ENCODE measurements around the gene DDX4. TPM values are rescaled to one million over a fixed set of nuclear protein-coding genes. Genes with fewer than 3 reads are reported as not detected.
A peak's percentile ranks its signal among the peaks of the same experiment; 100 is the strongest.
"Not testable (repeated sequence)": the region's sequence is repeated elsewhere in the genome, so short reads cannot be mapped to it uniquely, and the experiment has no call there.

Gene DDX4
- total and polyA plus RNA-seq, 2 donors: 0.57 TPM

GRCh38 chr5:55771175-55771655 lies 33.4 kb downstream of the DDX4 start:
- no peak overlapping the region for H3K27ac ChIP-seq (ENCODE audit: low read depth in 1 of 2, low read length in 1 of 2)
- no peaks in the 10 kb centered on the region for H3K36me3 ChIP-seq (ENCODE audit: control insufficient read depth in 2 of 2, insufficient read depth in 2 of 2, low read length in 1 of 2)
- no peaks in the 10 kb centered on the region for H3K27me3 ChIP-seq (ENCODE audit: control insufficient read depth in 2 of 2, insufficient read depth in 1 of 2, low read length in 1 of 2)
- whole genome bisulfite sequencing: 98% methylated on average over 2 of the region's 2 CpGs
- no peaks in the 10 kb centered on the region for H3K9me3 ChIP-seq (ENCODE audit: control insufficient read depth in 2 of 2, insufficient read depth in 1 of 2, low read length in 1 of 2)
- no peak for DNase-seq (ENCODE audit: low read depth in 6 of 9, low spot score in 9 of 9)
- H3K4me1 ChIP-seq (ENCODE audit: control insufficient read depth in 2 of 2, insufficient read depth in 2 of 2, low read length in 2 of 2): no peaks in the 10 kb centered on the region
- H3K4me3 ChIP-seq (ENCODE audit: low read length in 2 of 2): no peak overlapping the region

DNA sequence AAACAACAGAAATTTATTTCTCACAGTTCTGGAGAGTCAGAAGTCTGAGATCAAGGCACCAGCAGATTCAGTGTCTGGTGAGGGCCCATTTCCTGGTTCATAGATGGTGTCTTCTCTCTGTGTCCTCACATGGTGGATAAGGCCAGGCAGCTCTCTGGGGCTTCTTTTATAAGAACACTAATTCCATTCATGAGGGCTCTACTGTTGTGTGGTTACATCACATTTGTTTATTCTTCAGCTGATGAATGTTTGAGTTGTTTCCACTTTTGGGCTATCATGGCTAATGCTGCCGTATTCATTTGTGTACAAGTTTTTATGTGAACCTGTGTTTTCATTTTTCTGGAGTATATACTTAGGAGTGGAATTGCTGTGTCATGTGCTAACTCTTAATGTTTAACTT lies 35.2 kb downstream of the DDX4 start:
- peak in 1 of 9 donors; percentile 10 for DNase-seq (ENCODE audit: low read depth in 6 of 9, low spot score in 9 of 9)
- Histone ChIP-seq H3K27me3 (ENCODE audit: control insufficient read depth in 2 of 2, insufficient read depth in 1 of 2, low read length in 1 of 2) (no peaks in the 10 kb centered on the region), H3K4me3 (ENCODE audit: low read length in 2 of 2) (no peak overlapping the region), H3K4me1 (ENCODE audit: control insufficient read depth in 2 of 2, insufficient read depth in 2 of 2, low read length in 2 of 2) (no peaks in the 10 kb centered on the region), H3K9me3 (ENCODE audit: control insufficient read depth in 2 of 2, insufficient read depth in 1 of 2, low read length in 1 of 2) (no peaks in the 10 kb centered on the region), H3K27ac (ENCODE audit: low read depth in 1 of 2, low read length in 1 of 2) (no peak overlapping the region), H3K36me3 (ENCODE audit: control insufficient read depth in 2 of 2, insufficient read depth in 2 of 2, low read length in 1 of 2) (no peaks in the 10 kb centered on the region)
- WGBS: 99% methylated on average over 1 of the region's 1 CpG

DNA sequence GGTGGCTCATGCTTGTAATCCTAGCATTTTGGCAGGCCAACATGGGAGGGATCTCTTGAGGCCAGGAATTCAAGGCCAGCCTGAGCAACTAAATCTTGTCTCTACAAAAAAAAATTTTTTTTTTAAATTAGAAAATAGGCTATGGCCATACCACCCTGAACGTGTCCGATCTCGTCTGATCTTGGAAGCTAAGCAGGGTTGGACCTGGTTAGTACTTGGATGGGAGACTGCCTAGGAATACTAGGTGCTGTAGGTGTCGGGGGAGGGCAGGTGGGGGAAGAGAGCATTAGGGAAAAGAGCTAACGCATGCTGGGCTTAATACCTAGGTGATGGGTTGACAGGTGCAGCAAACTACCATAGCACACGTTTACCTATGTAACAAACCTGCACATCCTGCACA lies 39.5 kb downstream of the DDX4 start:
- no peak for DNase-seq (ENCODE audit: low read depth in 6 of 9, low spot score in 9 of 9)
- Histone ChIP-seq H3K4me1 (ENCODE audit: control insufficient read depth in 2 of 2, insufficient read depth in 2 of 2, low read length in 2 of 2) (no peaks in the 10 kb centered on the region), H3K4me3 (ENCODE audit: low read length in 2 of 2) (no peak overlapping the region), H3K27ac (ENCODE audit: low read depth in 1 of 2, low read length in 1 of 2) (no peak overlapping the region), H3K27me3 (ENCODE audit: control insufficient read depth in 2 of 2, insufficient read depth in 1 of 2, low read length in 1 of 2) (no peaks in the 10 kb centered on the region), H3K36me3 (ENCODE audit: control insufficient read depth in 2 of 2, insufficient read depth in 2 of 2, low read length in 1 of 2) (no peaks in the 10 kb centered on the region), H3K9me3 (ENCODE audit: control insufficient read depth in 2 of 2, insufficient read depth in 1 of 2, low read length in 1 of 2) (no peaks in the 10 kb centered on the region)
- WGBS: 96% methylated on average over 6 of the region's 6 CpGs

GRCh38 chr5:55800924-55801323 lies 63.1 kb downstream of the DDX4 start:
- Histone ChIP-seq H3K9me3 (ENCODE audit: control insufficient read depth in 2 of 2, insufficient read depth in 1 of 2, low read length in 1 of 2) (no peaks in the 10 kb centered on the region), H3K4me1 (ENCODE audit: control insufficient read depth in 2 of 2, insufficient read depth in 2 of 2, low read length in 2 of 2) (no peaks in the 10 kb centered on the region), H3K27me3 (ENCODE audit: control insufficient read depth in 2 of 2, insufficient read depth in 1 of 2, low read length in 1 of 2) (no peaks in the 10 kb centered on the region), H3K36me3 (ENCODE audit: control insufficient read depth in 2 of 2, insufficient read depth in 2 of 2, low read length in 1 of 2) (no peaks in the 10 kb centered on the region), H3K27ac (ENCODE audit: low read depth in 1 of 2, low read length in 1 of 2) (no peak overlapping the region), H3K4me3 (ENCODE audit: low read length in 2 of 2) (no peak overlapping the region)
- DNase-seq (ENCODE audit: low read depth in 6 of 9, low spot score in 9 of 9): peak in 1 of 9 donors; percentile 9
- 54% methylated on average over 6 of the region's 6 CpGs for WGBS

DNA sequence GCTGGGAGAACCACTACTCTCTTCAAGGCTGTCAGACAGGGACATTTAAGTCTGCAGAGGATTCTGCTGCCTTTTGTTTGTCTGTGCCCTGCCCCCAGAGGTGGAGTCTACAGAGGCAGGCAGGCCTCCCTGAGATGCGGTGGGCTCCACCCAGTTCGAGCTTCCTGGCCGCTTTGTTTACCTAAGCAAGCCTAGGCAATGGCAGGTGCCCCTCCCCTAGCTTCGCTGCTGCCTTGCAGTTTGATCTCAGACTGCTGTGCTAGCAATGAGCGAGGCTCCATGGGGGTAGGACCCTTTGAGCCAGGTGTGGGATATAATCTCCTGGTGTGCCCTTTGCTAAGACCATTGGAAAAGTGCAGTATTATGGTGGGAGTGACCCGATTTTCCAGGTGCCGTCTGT lies 71.0 kb downstream of the DDX4 start:
- H3K36me3 ChIP-seq (ENCODE audit: control insufficient read depth in 2 of 2, insufficient read depth in 2 of 2, low read length in 1 of 2); H3K9me3 ChIP-seq (ENCODE audit: control insufficient read depth in 2 of 2, insufficient read depth in 1 of 2, low read length in 1 of 2); H3K4me1 ChIP-seq (ENCODE audit: control insufficient read depth in 2 of 2, insufficient read depth in 2 of 2, low read length in 2 of 2); H3K4me3 ChIP-seq (ENCODE audit: low read length in 2 of 2); H3K27ac ChIP-seq (ENCODE audit: low read depth in 1 of 2, low read length in 1 of 2); H3K27me3 ChIP-seq (ENCODE audit: control insufficient read depth in 2 of 2, insufficient read depth in 1 of 2, low read length in 1 of 2); DNase-seq (ENCODE audit: low read depth in 6 of 9, low spot score in 9 of 9): not testable (repeated sequence)
- 85% methylated on average over 7 of the region's 7 CpGs for WGBS

DNA sequence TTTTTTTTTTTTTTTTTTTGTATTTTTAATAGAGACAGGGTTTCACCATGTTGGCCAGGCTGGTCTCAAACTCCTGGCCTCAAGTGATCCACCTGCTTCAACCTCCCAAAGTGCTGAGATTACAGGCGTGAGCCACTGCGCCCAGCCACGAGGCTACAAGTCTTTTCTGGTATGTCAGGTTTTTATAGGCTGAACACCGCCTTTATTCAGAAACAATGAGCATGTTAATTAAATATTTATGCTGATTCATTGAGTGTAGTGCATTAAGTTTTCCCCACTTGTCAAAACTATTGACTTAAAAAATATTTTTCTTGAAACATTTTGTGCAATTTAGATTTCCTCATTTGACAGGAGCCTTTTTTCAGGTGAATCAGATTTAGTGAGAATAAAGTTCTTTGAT lies 78.1 kb downstream of the DDX4 start:
- not testable (repeated sequence) for H3K9me3 ChIP-seq (ENCODE audit: control insufficient read depth in 2 of 2, insufficient read depth in 1 of 2, low read length in 1 of 2); H3K27me3 ChIP-seq (ENCODE audit: control insufficient read depth in 2 of 2, insufficient read depth in 1 of 2, low read length in 1 of 2); H3K36me3 ChIP-seq (ENCODE audit: control insufficient read depth in 2 of 2, insufficient read depth in 2 of 2, low read length in 1 of 2); H3K4me1 ChIP-seq (ENCODE audit: control insufficient read depth in 2 of 2, insufficient read depth in 2 of 2, low read length in 2 of 2); DNase-seq (ENCODE audit: low read depth in 6 of 9, low spot score in 9 of 9); H3K4me3 ChIP-seq (ENCODE audit: low read length in 2 of 2); H3K27ac ChIP-seq (ENCODE audit: low read depth in 1 of 2, low read length in 1 of 2)
- 96% methylated on average over 4 of the region's 4 CpGs for WGBS

GRCh38 chr5:55816342-55816741 lies 78.5 kb downstream of the DDX4 start:
- Histone ChIP-seq H3K36me3 (ENCODE audit: control insufficient read depth in 2 of 2, insufficient read depth in 2 of 2, low read length in 1 of 2) (no peaks in the 10 kb centered on the region), H3K4me1 (ENCODE audit: control insufficient read depth in 2 of 2, insufficient read depth in 2 of 2, low read length in 2 of 2) (no peaks in the 10 kb centered on the region), H3K4me3 (ENCODE audit: low read length in 2 of 2) (no peak overlapping the region), H3K27ac (ENCODE audit: low read depth in 1 of 2, low read length in 1 of 2) (no peak overlapping the region), H3K27me3 (ENCODE audit: control insufficient read depth in 2 of 2, insufficient read depth in 1 of 2, low read length in 1 of 2) (peaks cover 0 to 11% of the 10 kb centered on the region in 2 donors), H3K9me3 (ENCODE audit: control insufficient read depth in 2 of 2, insufficient read depth in 1 of 2, low read length in 1 of 2) (no peaks in the 10 kb centered on the region)
- no peak for DNase-seq (ENCODE audit: low read depth in 6 of 9, low spot score in 9 of 9)

DNA sequence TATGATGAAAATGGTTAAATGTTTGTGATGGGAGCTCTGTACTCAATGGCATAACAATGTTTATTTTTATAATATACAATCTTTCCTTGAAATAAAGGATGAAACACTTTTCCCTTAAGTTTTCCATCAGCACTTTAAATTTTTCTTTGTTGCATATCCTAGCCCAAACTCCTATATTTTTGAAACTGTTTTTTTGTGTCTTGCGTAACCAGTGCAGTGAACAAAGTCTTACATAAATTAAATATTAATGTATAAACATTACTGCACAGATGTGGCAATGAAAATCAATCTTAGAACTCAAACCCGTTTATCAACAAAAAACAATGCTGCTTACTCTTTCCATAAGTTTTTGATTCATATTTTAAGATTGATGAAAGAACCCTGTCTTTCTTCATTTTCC lies 79.2 kb downstream of the DDX4 start:
- Histone ChIP-seq H3K27me3 (ENCODE audit: control insufficient read depth in 2 of 2, insufficient read depth in 1 of 2, low read length in 1 of 2) (peaks cover 0 to 18% of the 10 kb centered on the region in 2 donors), H3K4me1 (ENCODE audit: control insufficient read depth in 2 of 2, insufficient read depth in 2 of 2, low read length in 2 of 2) (peaks cover 0 to 3% of the 10 kb centered on the region in 2 donors), H3K9me3 (ENCODE audit: control insufficient read depth in 2 of 2, insufficient read depth in 1 of 2, low read length in 1 of 2) (no peaks in the 10 kb centered on the region), H3K4me3 (ENCODE audit: low read length in 2 of 2) (no peak overlapping the region), H3K36me3 (ENCODE audit: control insufficient read depth in 2 of 2, insufficient read depth in 2 of 2, low read length in 1 of 2) (no peaks in the 10 kb centered on the region), H3K27ac (ENCODE audit: low read depth in 1 of 2, low read length in 1 of 2) (no peak overlapping the region)
- WGBS: 98% methylated on average over 2 of the region's 2 CpGs
- no peak for DNase-seq (ENCODE audit: low read depth in 6 of 9, low spot score in 9 of 9)

DNA sequence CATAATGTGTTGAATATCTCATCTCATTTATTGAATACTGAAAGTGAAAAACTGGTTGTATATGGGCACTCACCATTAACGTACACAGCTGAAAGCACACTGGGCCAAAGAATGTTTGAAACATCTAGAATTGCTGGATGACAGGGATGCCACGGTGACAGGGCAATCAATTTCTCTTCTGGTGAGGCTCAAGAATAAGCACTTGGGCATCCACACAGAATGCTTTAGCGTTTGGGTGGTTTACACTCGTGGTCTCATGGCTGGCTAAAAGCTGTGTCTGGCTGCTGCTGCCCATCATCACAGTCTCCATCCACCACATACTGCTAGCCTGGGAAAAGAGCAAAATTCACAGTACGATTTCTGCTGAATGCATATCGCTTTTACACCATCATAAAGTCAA lies 82.6 kb downstream of the DDX4 start:
- DNase-seq (ENCODE audit: low read depth in 6 of 9, low spot score in 9 of 9): no peak
- H3K4me3 ChIP-seq (ENCODE audit: low read length in 2 of 2): no peak overlapping the region
- no peak overlapping the region for H3K27ac ChIP-seq (ENCODE audit: low read depth in 1 of 2, low read length in 1 of 2)
- WGBS: 94% methylated on average over 6 of the region's 6 CpGs
- peaks cover 0 to 28% of the 10 kb centered on the region in 2 donors for H3K27me3 ChIP-seq (ENCODE audit: control insufficient read depth in 2 of 2, insufficient read depth in 1 of 2, low read length in 1 of 2)
- H3K9me3 ChIP-seq (ENCODE audit: control insufficient read depth in 2 of 2, insufficient read depth in 1 of 2, low read length in 1 of 2): no peaks in the 10 kb centered on the region
- H3K36me3 ChIP-seq (ENCODE audit: control insufficient read depth in 2 of 2, insufficient read depth in 2 of 2, low read length in 1 of 2): no peaks in the 10 kb centered on the region
- H3K4me1 ChIP-seq (ENCODE audit: control insufficient read depth in 2 of 2, insufficient read depth in 2 of 2, low read length in 2 of 2): peaks cover 0 to 5% of the 10 kb centered on the region in 2 donors
